SKM-1 (cell line): Measurements from ENCODE around the gene POLR2E.
"Not testable (repeated sequence)": the region's sequence is repeated elsewhere in the genome, so short reads cannot be mapped to it uniquely, and the experiment has no call there.

ENCODE experiments used
- DNase-seq: peaks from one replicate; lab custom pipeline; 2025; ENCODE audit not compliant: unreplicated experiment; lab: John Stamatoyannopoulos, UW

The POLR2E gene

DNA sequence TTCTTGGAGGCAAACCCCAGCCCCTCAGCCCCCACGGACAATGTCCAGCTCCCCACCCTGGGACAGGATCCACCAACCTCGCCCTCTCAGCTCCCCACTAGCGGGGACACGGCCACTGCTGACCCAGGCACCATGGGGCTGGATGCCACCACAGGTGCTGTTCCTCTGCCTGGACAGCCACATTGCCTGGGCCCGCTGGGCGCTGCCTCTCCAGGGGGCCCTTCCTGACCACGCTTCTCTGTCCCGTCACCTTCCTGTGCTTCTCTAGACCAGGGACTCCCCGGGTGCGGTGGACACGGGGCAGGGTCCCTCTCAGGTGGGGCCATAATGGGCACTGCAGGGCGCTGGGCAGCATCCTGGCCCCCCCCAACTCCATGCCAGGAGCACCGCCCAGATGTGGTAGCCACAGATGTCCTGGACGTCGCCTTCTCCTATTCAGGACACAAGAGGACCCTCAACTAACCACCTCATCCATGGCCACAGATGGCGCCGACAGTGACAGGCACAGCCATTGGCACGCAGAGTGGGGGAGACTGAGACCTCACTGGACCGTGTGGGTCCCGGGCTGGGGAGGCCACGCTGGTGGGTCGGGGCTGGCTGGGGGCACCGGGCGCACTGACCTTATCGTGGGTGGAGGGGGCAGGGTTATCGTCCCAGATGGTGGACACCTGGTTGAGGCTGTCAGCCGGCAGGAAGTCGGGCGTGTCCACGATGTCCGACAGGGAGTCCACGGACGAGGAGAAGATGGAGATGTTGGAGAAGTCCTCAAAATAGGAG lies 32.0 kb upstream of the POLR2E start:
- no peak for DNase-seq

DNA sequence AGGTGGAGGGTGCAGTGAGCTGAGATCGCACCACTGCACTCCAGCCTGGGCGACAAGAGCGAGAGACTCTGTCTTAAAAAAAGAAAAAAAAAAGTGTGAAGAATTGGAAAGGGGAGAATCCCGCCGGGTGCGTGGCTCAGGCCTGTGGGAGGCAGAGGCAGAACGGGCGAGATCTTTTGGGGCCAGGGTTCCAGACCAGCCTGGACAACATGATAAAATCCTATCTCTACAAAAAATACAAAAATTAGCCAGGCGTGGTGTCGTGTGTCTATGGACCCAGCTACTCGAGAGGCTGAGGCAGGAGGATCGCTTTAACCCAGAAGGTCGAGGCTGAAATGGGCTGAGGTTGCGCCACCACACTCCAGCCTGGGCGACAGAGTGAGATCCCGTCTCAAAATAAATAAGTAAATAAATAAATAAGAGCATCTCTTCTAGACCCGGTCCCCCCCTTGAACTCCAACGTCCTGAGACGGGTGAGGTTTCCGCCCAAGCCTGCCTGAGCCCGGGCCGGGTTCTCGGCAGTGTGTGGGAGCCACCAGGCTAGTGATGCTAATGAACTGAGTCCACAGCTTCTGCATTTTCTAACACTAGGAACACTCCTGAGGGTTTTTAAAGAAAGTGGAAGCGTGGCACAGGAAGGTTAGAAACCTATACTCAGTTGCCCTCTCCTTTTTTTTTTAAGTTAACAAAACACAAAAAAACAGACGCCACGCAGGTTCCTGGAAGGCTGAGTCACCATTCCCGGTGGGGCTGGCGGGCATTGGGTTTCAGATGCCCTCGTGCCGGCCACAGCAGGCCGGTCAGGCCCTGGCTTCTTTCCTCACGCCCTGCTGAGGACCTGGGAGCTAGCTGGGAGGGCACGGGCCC lies 30.7 kb upstream of the POLR2E start:
- no peak for DNase-seq

DNA sequence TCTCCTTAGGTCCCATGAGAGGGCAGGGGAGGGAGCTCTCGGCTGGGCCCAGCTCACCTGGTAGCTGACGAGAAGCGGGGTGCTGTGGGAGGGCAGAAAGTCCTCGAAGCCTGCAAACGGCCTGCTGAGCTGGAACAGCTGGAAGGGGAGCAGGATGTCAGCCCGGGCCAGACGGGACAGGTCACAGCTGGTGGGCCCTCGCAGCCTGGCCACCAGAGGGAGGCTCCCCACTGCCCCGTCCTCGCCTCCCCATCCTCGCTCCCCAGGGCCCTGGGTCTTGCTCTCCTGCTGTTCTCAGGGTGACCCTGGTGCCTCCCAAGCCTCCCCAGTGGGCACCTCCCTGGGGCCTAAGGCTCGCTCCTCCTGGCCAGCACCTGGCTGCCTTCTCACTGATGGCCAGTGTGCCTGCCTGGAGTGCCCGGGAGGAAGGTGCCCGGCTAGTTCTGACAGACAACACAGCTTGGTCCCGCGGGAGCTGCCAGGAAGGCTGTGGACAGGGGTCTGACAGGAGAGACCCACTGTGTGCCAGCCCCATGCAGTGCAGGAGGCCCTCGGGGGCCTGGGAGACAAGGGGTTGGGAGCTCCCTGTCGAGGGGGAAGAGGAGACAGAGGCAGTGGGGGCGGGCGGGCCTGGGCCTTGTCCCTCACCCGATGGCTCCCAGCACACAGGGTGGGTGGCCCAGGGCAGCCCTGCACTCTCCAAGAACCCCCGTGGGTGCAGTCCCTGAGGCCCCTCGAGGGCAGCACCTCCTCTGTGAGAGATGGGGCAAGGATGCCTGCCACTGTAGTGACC lies 28.9 kb upstream of the POLR2E start:
- DNase-seq, result no peak

DNA sequence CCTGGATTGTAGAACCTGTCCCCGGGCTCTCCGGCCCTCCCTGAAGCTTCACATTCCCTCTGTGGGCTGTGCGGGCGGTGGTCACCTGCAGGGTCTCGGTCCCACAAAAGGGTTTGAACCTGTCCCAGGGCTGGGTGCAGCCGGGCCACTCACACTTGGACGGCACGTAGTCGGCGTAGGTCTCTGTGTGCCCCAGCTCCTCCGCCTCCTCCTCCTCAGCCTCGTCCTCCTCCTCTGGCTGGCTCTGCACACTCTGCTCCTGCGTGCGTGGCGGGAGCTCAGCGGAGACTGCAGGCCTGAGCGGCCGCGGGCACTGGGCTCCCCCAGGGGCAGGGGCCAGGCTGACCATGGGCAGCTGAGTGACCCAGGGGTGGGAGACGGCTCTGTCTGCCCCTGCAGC lies 28.2 kb upstream of the POLR2E start:
- no peak for DNase-seq

DNA sequence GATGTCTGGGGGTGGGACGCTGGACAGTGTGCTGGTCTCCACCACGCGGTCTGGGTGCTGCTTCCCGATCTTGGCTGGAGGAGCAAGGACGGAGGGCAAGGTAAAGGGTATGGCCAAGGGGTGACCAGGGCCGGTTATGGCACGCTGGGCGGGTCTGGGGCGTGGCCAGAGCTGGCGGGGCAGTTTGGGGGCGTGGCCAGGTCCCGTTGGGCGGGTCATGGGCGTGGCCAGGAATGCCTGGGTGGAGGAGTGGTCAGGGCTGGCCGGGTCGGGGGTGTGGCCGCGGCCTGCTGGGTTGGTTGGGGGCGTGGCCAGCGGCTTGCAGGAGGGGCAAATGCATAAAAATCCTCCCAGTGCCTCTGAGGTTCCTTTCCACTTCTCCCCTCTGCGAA lies 27.8 kb upstream of the POLR2E start:
- DNase-seq, result peak; percentile 40

DNA sequence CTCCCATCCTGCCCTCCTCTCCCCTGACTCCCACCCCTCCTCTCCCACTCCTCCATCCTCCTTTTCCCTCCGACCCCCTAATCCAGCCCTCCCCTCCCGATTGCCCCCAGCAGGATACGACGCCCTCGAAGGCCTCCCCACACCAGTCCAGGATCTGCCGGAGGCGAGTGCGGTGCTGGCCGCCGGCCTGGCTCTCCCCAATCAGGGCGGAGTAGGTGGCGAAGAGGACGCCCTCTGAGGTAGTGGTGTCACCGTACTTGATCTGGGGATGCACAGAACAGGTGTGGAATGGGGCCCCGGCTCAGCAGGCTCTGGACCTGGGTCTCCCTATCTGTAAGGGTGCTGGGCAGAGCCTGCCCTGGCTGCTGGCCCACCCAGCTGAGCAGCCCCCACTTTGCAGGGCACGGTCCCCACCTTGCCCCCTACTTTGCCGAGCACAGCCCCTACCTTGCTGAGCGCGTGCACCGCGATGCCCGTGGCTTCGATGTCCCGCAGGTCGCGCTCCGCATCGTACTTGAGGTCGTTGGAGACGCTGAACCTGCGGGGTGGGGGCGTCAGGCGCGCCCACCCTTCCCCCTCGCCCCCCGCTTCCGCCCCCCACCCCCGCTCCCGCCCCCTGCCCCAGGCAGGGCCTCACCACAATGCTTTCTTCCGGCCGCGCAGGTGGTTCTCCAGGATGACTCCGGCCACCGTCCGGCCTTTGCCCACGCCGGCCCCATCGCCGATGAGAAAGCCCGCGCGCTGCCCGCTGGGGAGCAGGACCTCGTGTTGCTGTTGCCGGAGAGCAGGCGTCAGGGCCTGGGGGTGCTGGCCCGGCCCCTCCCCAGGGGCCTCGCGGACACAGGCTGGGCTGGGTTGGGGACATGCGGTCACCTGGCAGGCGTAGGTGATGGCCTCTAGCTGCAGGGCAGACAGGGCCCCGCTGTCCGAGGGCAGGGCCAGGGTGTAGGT lies 27.1 kb upstream of the POLR2E start:
- DNase-seq, result no peak

DNA sequence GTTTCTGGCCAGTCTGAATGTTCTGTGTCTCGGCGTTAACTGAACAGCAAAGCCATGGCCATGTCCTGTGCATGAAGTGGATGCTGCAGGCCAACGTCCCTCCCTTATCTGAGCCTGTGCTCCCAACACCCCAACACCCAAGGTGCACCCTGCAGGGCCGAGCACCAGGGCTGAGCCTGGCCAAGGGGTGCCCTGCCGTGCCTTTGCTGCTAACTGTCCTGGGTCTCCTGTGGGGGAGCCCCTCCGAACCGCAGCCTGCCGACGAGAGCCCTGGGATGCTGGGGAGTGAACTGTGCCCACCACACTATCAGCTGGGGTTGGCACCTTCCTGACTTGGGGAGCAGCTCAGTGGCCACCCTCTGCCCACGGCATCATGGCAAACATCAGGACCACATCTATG lies 26.2 kb upstream of the POLR2E start:
- no peak for DNase-seq

DNA sequence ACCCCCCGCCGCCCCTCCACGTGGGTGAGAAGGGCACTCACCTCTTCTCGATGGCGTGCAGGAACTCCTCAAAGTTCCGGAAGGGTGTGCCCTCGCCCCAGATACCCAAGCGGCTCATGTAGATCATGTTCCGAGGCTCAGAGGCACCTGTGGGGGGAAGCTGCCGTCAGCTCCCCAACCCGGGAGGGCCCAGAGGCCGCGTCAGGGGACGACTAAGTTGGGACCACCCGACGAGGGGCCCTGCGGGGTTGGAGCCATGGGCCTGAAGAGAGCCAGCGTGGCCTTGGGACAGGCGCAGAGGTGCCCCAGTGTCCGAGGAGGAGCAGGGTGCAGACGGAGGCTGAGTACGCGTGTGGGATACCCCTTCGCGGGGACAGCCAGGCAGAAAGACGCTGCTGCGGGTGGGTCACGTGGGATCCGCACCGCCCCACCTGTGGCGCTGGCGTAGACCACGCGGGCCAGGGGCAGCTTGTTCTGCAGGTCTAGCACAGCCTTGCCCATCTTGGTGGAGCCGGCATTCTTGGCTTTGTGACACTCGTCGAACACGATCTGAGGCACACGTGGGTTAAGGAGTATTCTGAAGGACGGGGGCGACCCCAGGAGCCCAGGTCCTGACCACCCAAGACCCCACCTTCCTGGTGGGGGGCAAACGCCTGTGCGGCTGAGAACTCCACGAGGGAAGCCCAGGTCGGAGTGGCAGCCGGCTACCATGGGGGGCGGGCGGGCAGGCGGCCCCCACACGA lies 24.5 kb upstream of the POLR2E start:
- no peak for DNase-seq

DNA sequence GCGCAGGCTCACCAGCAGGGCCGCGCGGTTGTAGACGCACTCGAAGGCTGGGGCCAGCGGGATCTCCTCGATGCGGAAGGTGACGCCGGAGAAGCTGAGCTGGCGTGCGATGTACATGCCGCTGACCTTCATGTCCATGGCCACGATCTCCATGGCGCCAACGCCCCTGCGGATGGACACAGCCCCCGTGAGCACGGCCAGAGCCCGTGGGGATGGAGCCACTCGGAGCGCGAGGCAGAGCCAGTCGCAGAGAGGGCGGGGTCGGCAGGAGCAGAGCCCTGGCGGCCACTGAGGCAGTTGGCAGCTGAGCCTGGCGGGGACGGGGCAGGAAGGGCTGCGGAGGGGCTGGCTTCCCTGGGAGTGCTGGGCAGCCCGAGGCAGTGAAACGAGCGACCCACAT lies 23.8 kb upstream of the POLR2E start:
- DNase-seq, result no peak

DNA sequence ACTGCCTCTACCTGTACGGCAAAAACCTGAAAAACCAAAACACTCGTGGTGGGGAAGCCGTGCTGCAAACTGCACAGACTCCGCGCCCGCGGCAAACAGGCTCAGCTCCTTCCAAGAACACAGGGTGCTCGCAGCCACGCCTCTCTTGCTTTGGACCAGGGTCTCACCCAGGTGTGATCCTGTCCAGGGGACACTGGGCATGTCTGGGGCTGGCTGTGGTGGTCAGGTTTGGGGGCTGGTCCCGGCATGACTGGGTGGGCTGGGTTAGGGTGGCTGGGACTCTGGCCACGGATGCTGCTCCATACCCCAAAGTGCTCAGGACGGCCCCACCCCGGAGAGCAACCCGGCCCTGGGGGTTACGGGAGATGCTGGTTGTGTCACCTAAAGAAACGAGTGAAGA lies 22.5 kb upstream of the POLR2E start:
- no peak for DNase-seq

DNA sequence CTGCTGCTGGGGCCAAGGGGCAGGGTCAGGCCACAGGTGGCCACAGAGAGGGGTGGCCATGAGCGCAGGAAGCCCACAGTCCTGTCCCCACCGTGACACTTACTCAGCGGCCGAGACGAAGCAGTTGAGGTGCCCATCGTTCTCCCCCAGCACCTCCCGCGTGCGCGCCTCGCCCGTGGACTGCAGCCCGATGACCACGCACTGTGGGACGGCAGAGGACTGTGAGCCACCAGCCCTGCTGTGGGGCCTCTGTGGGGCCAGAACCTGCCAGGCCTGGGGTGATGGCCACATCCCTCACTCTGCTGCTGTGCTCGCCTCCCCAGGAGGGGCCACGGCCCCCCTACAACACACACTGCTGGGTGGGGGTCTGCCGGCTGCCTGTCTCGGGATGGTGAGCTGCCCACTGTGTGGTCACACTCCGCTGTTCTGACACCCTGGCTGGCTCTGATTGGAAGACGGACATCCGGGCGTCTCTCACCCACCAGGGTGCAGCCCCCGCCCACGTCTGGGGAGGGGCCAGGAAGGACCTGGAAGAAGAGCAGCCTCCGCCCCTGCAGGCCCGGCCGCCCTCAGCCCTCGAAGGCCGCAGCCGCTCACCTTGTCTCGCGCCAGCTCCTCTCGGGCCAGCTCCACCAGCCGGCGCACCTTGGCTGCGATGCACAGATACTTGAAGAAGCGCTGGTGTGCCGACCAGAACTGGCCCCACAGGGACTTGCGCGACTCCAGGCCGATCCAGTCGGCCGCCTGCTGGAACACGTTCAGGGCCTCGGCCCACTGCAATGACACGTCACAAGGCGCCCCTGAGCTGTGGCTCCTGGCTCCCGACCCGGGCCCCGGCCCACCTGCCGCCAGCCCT lies 21.8 kb upstream of the POLR2E start:
- no peak for DNase-seq

DNA sequence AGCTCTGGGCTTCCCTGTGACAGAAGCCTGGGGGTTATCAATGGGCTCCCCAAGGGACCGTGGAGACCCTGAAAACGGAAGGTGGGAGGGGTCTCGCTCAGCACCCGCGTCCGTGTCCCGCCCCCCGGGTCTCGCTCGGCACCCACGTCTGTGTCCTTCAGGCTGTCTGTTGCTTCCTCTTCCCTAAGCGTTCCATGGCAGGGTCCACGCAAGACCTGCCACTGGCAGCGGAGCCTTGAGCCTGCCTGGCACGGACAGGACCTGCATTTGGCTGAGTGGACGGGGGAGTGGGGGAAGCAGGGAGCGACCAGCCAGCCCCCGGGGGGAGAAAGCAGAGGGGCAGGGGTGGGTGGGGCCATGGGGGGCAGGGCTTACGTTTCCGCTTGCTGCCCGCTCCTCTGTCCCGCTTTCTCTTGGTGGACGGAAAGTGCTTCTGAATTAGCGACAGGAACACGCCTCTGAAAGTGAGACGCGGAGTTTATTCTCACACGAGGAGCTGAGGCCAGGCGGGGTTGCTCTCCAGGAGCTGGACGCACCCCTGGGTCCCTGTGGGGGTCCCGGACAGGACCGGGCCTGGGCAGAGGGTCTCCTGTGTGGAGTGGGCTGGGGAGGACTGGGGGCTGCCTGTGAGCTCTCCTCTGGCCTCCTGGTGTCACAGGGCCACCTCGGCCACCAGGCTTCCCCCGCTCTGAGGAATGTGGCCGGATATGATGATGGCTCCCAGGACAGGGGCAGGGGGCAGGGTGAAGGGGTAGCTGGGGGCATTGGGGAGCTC lies 20.7 kb upstream of the POLR2E start:
- no peak for DNase-seq

DNA sequence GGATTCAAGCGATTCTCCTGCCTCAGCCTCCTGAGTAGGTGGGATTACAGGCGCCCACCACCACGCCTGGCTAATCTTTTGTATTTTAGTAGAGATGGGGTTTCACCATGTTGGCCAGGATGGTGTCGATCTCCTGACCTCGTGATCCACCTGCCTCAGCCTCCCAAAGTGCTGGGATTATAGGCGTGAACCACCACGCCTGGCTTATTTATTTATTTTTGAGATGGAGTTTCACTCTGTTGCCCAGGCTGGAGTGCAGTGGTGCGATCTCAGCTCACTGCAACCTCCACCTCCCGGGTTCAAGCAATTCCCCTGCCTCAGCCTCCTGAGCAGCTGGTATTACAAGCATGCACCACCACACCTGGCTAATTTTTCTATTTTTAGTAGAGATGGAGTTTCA lies 19.6 kb upstream of the POLR2E start:
- not testable (repeated sequence) for DNase-seq

DNA sequence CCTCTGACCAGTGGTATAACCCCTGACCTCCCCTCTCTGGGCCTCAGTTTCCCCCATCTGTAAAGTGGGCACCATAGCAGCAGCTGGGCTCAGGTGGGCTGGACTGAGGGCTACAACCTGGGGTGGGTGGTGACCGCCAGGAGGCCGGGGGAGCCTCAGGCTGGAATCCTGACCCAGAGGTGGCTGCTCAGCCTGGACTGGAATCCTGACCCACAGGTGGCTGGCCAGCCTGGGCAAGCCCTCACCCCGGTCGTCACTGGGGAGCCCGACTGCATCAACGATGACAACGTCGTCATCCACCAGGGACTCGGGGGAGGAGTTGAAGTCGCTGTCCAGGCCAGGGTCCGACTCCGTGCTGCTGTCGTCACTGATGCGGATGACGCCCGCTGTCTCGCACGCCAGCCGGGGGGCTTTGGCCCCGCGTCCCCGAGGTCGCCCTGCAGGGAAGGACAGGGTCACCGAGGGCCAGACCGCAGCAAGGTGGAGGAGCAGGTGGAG lies 18.9 kb upstream of the POLR2E start:
- DNase-seq, result no peak

DNA sequence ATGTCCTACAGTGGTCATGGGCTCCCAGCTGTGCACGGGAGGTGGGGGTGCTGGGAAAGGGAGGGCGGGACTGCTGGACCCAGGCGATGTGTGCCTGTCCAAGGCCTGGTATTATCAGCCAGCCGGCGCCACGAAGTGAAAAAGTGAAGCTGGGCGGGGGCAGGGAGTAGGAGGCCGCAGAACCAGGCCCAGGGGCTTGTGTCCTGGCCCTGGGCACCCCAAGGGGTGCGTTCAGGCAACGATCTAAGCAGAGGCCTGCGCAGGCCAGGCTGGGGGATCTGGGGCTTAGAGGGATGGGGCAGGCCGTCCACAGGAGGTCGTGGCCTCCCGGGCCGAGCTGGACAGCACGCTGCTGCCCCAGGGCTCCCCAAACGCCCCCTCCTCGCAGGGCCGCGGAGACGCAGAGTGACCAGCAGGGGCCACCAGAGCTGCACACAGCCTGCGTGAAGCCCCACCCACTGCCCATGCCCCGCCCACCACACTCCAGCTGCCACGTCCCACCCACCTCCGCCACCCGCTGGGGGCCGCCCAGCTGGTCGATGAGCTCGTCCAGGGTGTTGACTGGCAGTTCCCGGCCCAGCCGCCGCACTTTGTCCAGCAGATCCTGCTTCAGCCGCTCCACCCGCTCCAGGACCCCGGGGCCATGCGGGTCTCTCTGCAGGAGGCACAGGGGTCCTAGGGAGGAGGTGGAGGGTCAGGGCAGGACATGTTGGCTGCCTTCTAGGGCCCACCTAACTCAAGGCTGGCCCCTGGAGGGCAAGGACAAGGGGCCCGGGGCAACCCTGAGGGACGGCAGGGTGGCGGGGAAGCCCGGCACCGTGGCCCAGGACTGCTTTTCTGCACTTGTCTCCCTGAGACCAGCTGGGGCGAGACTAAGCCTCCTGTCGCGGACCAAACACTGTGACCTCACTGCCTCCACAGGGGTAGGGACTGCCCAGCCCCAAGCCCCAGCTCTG lies 18.1 kb upstream of the POLR2E start:
- no peak for DNase-seq

DNA sequence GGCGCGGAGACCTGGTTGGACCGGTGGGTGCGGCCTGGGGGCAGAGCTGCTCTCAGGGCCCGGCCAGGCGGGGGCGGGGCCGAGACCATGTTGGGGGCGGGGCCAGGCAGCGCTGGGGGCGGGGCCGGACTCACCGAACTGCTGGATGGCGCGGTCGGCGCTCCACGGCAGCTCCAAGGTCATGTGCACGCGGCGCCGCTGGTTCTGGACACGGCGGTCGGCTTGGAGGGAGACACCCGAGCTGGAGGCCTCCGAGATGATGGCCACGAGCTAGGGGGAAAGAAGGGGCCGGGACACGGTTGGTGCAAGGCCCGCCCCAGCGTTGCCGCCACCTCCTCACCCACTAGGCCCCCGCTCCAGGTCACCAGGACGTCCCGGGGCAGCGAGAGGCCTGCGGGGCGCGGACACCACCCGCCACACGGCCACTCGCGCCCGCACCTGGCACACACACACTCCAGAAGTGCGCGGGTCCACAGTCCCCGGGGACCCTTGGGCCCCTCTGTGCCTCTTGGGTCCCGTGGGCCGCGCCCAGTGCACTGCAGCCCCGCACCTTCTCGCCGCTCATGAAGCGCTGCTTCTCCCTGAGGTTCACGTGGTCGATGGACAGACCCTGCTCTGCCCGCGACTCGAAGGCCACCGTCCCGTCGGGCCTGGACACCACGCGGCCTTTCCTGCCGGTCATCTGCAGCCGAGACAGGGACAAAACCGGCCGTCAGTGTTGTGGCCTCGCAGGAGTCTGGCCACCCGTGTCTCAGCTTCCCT lies 17.3 kb upstream of the POLR2E start:
- no peak for DNase-seq
